ENCODE data around the gene TENT4A. TPM values are rescaled to one million over a fixed set of nuclear protein-coding genes. Genes with fewer than 3 reads are reported as not detected.

Gene TENT4A
- total and polyA plus RNA-seq, 2 of the 13 experiments (the other 11 are each of a cell fraction or from before 2014, with no cell fraction given) = 6.3 to 13.3 TPM

DNA sequence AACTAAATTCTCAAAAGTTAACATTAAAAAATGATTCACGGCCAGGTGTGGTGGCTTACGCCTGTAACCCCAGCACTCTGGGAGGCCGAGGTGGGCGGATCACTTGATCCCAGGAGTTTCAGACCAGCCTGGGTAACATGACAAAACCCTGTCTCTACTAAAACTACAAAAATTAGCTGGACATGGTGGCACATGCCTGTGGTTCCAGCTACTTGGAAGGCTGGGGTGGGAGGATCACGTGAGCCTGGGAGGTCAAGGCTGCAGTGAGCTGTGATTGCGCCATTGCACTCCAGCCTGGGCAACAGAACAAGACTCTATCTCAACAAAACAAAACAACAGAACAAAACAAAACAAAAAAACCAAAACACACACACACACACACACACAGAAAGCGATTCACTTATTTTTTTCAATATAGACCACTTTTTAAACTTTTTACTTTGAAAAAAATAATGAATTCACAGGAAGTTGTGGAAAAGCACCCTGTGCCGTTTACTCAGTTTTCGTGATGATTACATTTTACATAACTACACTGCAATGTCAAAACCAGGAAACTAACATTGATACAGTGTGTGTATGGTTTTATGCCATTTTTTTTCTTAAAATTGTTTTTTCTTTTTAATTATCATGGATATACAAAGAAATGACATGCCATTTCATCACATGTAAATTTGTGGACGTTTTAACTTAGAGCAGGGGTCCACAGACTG is 73.7 kb downstream of the TENT4A start:
- no peaks in the 10 kb centered on the region for H3K36me3 ChIP-seq (replicated peaks in 1 of 2; ENCODE audit: control insufficient read depth in 1 of 2, insufficient read depth in 2 of 2, low read length in 2 of 2)
- peaks cover 1 to 3% of the 10 kb centered on the region in 2 experiments; a peak in 1 of 5 replicates for H3K27me3 ChIP-seq (ENCODE audit: control insufficient read depth in 1 of 2, insufficient read depth in 2 of 2, low read length in 2 of 2)
- CTCF ChIA-PET (ENCODE audit: low intra/inter-chr PET ratio, low total read pairs) = no interaction called here
- DNase-seq (ENCODE audit: low spot score) (no peak), FAIRE-seq (no peak), ATAC-seq (no peak)
- H4K20me1 ChIP-seq (ENCODE audit: insufficient read depth, low read length) = no peaks in the 10 kb centered on the region
- H2AFZ ChIP-seq (ENCODE audit: low read length) = no peak overlapping the region
- in situ Hi-C loops (cut with HindIII; ENCODE audit: extremely low pct_ligation_motif_present, low pct_unique_long_range_greater_than_20kb) = no loop called here
- no peaks in the 10 kb centered on the region for H3K4me1 ChIP-seq (ENCODE audit: insufficient read depth, low read length)
- H3K4me3 ChIP-seq (replicated peaks in 1 of 3; ENCODE audit: insufficient read depth in 1 of 3, low read depth in 2 of 3, low read length in 3 of 3) = no peak overlapping the region
- POLR2A ChIA-PET = no interaction called here
- no TSS peak for BruUV-seq (replicated peaks)
- H3K79me2 ChIP-seq (ENCODE audit: insufficient read depth, low read length) = no peaks in the 10 kb centered on the region
- intact Hi-C loops (cut with micrococcal nuclease; ENCODE audit: unreplicated experiment) = no loop called here
- WGBS (ENCODE audit: low lambda C conversion rate) = 56% methylated on average over 10 of the region's 10 CpGs
- no peak overlapping the region for H3K4me2 ChIP-seq (ENCODE audit: low read depth, low read length)
- H3K27ac ChIP-seq (ENCODE audit: extremely low read length, insufficient read depth, low read length) = no peak overlapping the region
- H3K9me3 ChIP-seq (ENCODE audit: low read length) = no peaks in the 10 kb centered on the region
- no peak overlapping the region for H3K9ac ChIP-seq (ENCODE audit: insufficient read depth, low read depth, low read length)
- TF ChIP-seq ZNF644 (CRISPR knock-in tag; IDR thresholded peaks at IDR 0.05; ENCODE audit: low read depth) (peak; percentile 78), GATAD2A (CRISPR knock-in tag; IDR thresholded peaks at IDR 0.05) (0 out of 2 replicates have a peak, but pooled peaks have one; percentile 28), ZBTB8A (CRISPR knock-in tag; IDR thresholded peaks at IDR 0.05; ENCODE audit: borderline replicate concordance, low read depth) (no peak), SOX6 (IDR thresholded peaks at IDR 0.05) (no peak), SOX6 (CRISPR knock-in tag; IDR thresholded peaks at IDR 0.05) (peak; percentile 35; the same call in 1 of the 2 replicates), ZNF891 (CRISPR knock-in tag; IDR thresholded peaks at IDR 0.05) (no peak), ZNF674 (CRISPR knock-in tag; IDR thresholded peaks at IDR 0.05; ENCODE audit: low read depth) (no peak), NR2F1 (CRISPR knock-in tag; IDR thresholded peaks at IDR 0.05) (peak; percentile 61 to 62; a peak in 2 of 4 replicates), ARID5B (CRISPR knock-in tag; IDR thresholded peaks at IDR 0.05) (peak; percentile 47; the same call in 1 of the 2 replicates), HNRNPLL (IDR thresholded peaks at IDR 0.05; ENCODE audit: low read depth, low read length, poor library complexity, severe bottlenecking) (no peak), BHLHE40 (IDR thresholded peaks at IDR 0.05; ENCODE audit: low read length) (peak; percentile 73), RARA (CRISPR knock-in tag; IDR thresholded peaks at IDR 0.05) (peak; percentile 54), ZNF816 (CRISPR knock-in tag; IDR thresholded peaks at IDR 0.05; ENCODE audit: borderline replicate concordance) (no peak), CEBPB (IDR thresholded peaks at IDR 0.05; ENCODE audit: borderline replicate concordance, low read depth, low read length) (peak; percentile 70; the same call in 1 of the 2 replicates), CEBPG (CRISPR knock-in tag; IDR thresholded peaks at IDR 0.05) (peak; percentile 68)
- TF ChIP-seq, protein P1, sequence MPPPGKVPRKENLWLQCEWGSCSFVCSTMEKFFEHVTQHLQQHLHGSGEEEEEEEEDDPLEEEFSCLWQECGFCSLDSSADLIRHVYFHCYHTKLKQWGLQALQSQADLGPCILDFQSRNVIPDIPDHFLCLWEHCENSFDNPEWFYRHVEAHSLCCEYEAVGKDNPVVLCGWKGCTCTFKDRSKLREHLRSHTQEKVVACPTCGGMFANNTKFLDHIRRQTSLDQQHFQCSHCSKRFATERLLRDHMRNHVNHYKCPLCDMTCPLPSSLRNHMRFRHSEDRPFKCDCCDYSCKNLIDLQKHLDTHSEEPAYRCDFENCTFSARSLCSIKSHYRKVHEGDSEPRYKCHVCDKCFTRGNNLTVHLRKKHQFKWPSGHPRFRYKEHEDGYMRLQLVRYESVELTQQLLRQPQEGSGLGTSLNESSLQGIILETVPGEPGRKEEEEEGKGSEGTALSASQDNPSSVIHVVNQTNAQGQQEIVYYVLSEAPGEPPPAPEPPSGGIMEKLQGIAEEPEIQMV (CRISPR knock-in tag; IDR thresholded peaks at IDR 0.05; ENCODE audit: low read depth) = no peak
- TF ChIP-seq, protein P2, sequence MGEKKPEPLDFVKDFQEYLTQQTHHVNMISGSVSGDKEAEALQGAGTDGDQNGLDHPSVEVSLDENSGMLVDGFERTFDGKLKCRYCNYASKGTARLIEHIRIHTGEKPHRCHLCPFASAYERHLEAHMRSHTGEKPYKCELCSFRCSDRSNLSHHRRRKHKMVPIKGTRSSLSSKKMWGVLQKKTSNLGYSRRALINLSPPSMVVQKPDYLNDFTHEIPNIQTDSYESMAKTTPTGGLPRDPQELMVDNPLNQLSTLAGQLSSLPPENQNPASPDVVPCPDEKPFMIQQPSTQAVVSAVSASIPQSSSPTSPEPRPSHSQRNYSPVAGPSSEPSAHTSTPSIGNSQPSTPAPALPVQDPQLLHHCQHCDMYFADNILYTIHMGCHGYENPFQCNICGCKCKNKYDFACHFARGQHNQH (CRISPR knock-in tag; IDR thresholded peaks at IDR 0.05) = no peak

All from HepG2 (cell line).